ENCODE data around the gene SH3RF2. TPM values are rescaled to one million over a fixed set of nuclear protein-coding genes. Genes with fewer than 3 reads are reported as not detected.

Gene SH3RF2
- total and polyA plus RNA-seq, 2 experiments from 2014 or later = 35.1 to 35.4 TPM

DNA sequence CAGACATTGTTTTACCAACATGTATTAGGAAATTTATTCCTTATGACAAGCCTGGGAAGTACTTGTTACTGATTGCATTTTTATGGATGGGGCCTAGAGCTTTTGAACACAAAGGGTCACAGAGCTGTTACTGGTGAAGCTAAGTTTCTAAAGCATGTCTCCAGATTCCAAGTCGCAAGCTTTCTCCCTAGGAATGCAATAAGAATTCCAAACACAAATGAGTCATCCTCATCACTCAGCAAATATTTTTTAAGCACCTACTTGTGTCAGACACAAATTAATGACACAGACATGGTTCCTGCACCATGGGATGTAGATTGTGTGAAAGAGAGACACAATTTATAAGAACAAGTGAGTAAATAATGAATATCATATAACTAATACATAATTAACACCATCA is 11.0 kb upstream of the SH3RF2 start:
- WGBS (ENCODE audit: low lambda C conversion rate, missing lambda C conversion rate) = 5% methylated on average over 1 of the region's 1 CpG
- H3K9me3 ChIP-seq (ENCODE audit: low read depth) = no peaks in the 10 kb centered on the region
- H3K4me3 ChIP-seq = no peak overlapping the region
- TF ChIP-seq CTCF (IDR thresholded peaks at IDR 0.05; ENCODE audit: poor library complexity) = no peak
- TF ChIP-seq EZH2 (IDR thresholded peaks at IDR 0.05; ENCODE audit: borderline replicate concordance) = no peak
- TF ChIP-seq EZH2phosphoT487 (IDR thresholded peaks at IDR 0.05; ENCODE audit: low read depth, severe bottlenecking, unreplicated experiment) = no peak
- no peaks in the 10 kb centered on the region for H3K27me3 ChIP-seq
- H3K4me2 ChIP-seq = no peak overlapping the region
- H2AFZ ChIP-seq = no peak overlapping the region
- H4K20me1 ChIP-seq (ENCODE audit: insufficient read depth, poor library complexity, severe bottlenecking) = no peaks in the 10 kb centered on the region
- H3K36me3 ChIP-seq (replicated peaks; ENCODE audit: insufficient read depth, low read depth) = no peaks in the 10 kb centered on the region
- DNase-seq (ENCODE audit: low spot score) = no peak
- H3K27ac ChIP-seq = peak overlapping the region; percentile 29
- H3K4me1 ChIP-seq (ENCODE audit: insufficient read depth) = peaks cover 8% of the 10 kb centered on the region
- no peaks in the 10 kb centered on the region for H3K79me2 ChIP-seq
- H3K9me2 ChIP-seq (replicated peaks; ENCODE audit: insufficient read depth) = no peaks in the 10 kb centered on the region

DNA sequence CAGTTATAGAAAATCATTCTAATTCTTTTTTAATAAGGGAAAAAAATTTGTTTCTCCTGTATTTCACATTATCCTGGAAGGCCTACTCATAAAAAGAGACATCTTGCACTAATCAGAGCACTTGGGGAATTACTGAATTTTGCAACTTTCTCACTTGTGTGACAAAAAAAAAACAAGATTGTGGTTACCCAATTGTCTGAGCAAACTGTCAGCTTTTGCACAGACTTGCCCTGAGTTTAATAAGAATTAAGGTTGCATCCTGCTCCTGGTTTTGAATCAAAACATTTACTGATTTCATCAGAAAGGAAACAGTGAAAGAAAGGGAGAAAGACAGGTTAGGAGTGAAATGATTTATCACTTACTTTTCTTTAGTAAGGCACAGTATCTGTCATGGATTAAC is 10.6 kb upstream of the SH3RF2 start:
- Histone ChIP-seq H2AFZ (no peak overlapping the region), H3K36me3 (replicated peaks; ENCODE audit: insufficient read depth, low read depth) (no peaks in the 10 kb centered on the region), H3K9me3 (ENCODE audit: low read depth) (no peaks in the 10 kb centered on the region), H3K27me3 (no peaks in the 10 kb centered on the region), H3K4me3 (no peak overlapping the region), H3K4me1 (ENCODE audit: insufficient read depth) (peaks cover 8% of the 10 kb centered on the region), H3K79me2 (no peaks in the 10 kb centered on the region), H3K9me2 (replicated peaks; ENCODE audit: insufficient read depth) (no peaks in the 10 kb centered on the region), H3K27ac (peak overlapping the region; percentile 29), H3K4me2 (no peak overlapping the region), H4K20me1 (ENCODE audit: insufficient read depth, poor library complexity, severe bottlenecking) (no peaks in the 10 kb centered on the region)
- TF ChIP-seq EZH2phosphoT487 (IDR thresholded peaks at IDR 0.05; ENCODE audit: low read depth, severe bottlenecking, unreplicated experiment) (no peak), CTCF (IDR thresholded peaks at IDR 0.05; ENCODE audit: poor library complexity) (no peak), EZH2 (IDR thresholded peaks at IDR 0.05; ENCODE audit: borderline replicate concordance) (no peak)
- DNase-seq (ENCODE audit: low spot score) = no peak

DNA sequence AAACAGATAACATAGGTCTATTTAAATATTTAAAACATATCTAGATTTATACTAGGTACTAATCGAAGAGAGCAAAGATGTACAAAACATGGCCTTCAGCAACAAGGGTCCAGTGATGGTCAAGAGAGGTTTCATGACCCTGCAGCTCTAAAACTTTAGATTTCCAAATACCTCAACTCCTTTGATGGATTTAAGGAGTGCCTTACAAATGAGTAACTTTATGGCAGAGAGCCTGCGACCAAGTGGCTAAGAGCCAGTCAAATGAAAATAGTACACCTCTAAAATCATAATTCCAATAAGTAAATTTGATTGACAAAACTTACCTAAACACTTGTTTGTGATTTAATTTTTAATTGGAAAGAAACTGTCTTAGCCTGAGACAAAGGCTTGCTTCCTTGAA is 4.7 kb upstream of the SH3RF2 start:
- no peaks in the 10 kb centered on the region for H3K36me3 ChIP-seq (replicated peaks; ENCODE audit: insufficient read depth, low read depth)
- TF ChIP-seq CTCF (IDR thresholded peaks at IDR 0.05; ENCODE audit: poor library complexity) = no peak
- no peak for TF ChIP-seq EZH2phosphoT487 (IDR thresholded peaks at IDR 0.05; ENCODE audit: low read depth, severe bottlenecking, unreplicated experiment)
- TF ChIP-seq EZH2 (IDR thresholded peaks at IDR 0.05; ENCODE audit: borderline replicate concordance) = no peak
- H3K27me3 ChIP-seq = no peaks in the 10 kb centered on the region
- H3K79me2 ChIP-seq = no peaks in the 10 kb centered on the region
- H3K9me2 ChIP-seq (replicated peaks; ENCODE audit: insufficient read depth) = no peaks in the 10 kb centered on the region
- H4K20me1 ChIP-seq (ENCODE audit: insufficient read depth, poor library complexity, severe bottlenecking) = no peaks in the 10 kb centered on the region
- 68% methylated on average over 2 of the region's 2 CpGs for WGBS (ENCODE audit: low lambda C conversion rate, missing lambda C conversion rate)
- peaks cover 3% of the 10 kb centered on the region for H3K4me1 ChIP-seq (ENCODE audit: insufficient read depth)
- H3K9me3 ChIP-seq (ENCODE audit: low read depth) = no peaks in the 10 kb centered on the region
- DNase-seq (ENCODE audit: low spot score) = no peak
- H3K4me3 ChIP-seq = no peak overlapping the region
- no peak overlapping the region for H3K27ac ChIP-seq
- H2AFZ ChIP-seq = no peak overlapping the region
- H3K4me2 ChIP-seq = no peak overlapping the region

- no peak overlapping the region for H3K4me2 ChIP-seq
- 71% methylated on average over 5 of the region's 5 CpGs for WGBS (ENCODE audit: low lambda C conversion rate, missing lambda C conversion rate)
- H2AFZ ChIP-seq = no peak overlapping the region
- H3K79me2 ChIP-seq = peaks cover 16% of the 10 kb centered on the region
- no peak overlapping the region for H3K4me3 ChIP-seq
- no peaks in the 10 kb centered on the region for H3K27me3 ChIP-seq
- peaks cover 3% of the 10 kb centered on the region for H3K4me1 ChIP-seq (ENCODE audit: insufficient read depth)
- no peaks in the 10 kb centered on the region for H4K20me1 ChIP-seq (ENCODE audit: insufficient read depth, poor library complexity, severe bottlenecking)
- no peak for DNase-seq (ENCODE audit: low spot score)
- no peaks in the 10 kb centered on the region for H3K36me3 ChIP-seq (replicated peaks; ENCODE audit: insufficient read depth, low read depth)
- H3K9me2 ChIP-seq (replicated peaks; ENCODE audit: insufficient read depth) = no peaks in the 10 kb centered on the region
- H3K9me3 ChIP-seq (ENCODE audit: low read depth) = no peaks in the 10 kb centered on the region
- no peak overlapping the region for H3K27ac ChIP-seq
- TF ChIP-seq EZH2phosphoT487 (IDR thresholded peaks at IDR 0.05; ENCODE audit: low read depth, severe bottlenecking, unreplicated experiment) = no peak
- no peak for TF ChIP-seq EZH2 (IDR thresholded peaks at IDR 0.05; ENCODE audit: borderline replicate concordance)
- no peak for TF ChIP-seq CTCF (IDR thresholded peaks at IDR 0.05; ENCODE audit: poor library complexity)
Measured at GRCh38 chr5:145934276-145934675, 2.1 kb upstream of the SH3RF2 start.
